ENCODE measurements around the gene AAK1.
"Not testable (repeated sequence)": the region's sequence is repeated elsewhere in the genome, so short reads cannot be mapped to it uniquely, and the experiment has no call there.

The AAK1 gene

DNA sequence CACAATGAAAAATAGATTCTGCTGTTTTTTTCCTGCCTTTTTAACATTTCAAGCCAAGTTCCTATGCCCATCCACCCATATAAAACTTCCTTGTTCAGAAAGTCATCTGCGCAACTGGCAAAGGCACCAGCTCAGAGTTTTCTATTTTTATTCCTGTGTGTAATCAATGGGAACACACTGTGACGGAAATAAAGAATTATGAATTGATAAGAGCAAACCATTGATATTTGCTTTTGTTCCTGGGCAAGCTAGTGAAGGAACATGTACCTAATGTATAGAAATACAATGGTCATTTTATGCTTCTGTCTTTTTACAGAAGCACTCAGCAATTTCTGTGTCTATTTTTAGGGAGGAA is 30.8 kb upstream of the AAK1 start:
- no peak overlapping the region for H3K4me3 ChIP-seq (replicated peaks; ENCODE audit: low read depth, low read length)
- no peak for DNase-seq (ENCODE audit: low read depth)
- TF ChIP-seq, protein P1, sequence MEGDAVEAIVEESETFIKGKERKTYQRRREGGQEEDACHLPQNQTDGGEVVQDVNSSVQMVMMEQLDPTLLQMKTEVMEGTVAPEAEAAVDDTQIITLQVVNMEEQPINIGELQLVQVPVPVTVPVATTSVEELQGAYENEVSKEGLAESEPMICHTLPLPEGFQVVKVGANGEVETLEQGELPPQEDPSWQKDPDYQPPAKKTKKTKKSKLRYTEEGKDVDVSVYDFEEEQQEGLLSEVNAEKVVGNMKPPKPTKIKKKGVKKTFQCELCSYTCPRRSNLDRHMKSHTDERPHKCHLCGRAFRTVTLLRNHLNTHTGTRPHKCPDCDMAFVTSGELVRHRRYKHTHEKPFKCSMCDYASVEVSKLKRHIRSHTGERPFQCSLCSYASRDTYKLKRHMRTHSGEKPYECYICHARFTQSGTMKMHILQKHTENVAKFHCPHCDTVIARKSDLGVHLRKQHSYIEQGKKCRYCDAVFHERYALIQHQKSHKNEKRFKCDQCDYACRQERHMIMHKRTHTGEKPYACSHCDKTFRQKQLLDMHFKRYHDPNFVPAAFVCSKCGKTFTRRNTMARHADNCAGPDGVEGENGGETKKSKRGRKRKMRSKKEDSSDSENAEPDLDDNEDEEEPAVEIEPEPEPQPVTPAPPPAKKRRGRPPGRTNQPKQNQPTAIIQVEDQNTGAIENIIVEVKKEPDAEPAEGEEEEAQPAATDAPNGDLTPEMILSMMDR (IDR thresholded peaks at IDR 0.05; ENCODE audit: low read length, missing control alignments), result no peak

DNA sequence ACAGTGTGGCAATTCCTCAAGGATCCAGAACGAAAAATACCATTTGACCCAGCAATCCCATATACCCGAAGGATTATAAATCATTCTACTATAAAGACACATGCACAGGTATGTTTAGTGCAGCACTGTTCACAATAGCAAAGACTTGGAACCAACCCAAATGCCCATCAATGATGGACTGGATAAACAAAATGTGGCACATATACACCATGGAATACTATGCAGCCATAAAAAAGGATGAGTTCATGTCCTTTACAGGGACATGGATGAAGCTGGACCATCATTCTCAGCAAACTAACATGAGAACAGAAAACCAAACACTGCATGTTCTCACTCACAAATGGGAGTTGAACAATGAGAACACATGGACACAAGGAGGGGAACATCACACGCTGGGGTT is 29.6 kb upstream of the AAK1 start:
- DNase-seq (ENCODE audit: low read depth); H3K4me3 ChIP-seq (replicated peaks; ENCODE audit: low read depth, low read length): not testable (repeated sequence)

DNA sequence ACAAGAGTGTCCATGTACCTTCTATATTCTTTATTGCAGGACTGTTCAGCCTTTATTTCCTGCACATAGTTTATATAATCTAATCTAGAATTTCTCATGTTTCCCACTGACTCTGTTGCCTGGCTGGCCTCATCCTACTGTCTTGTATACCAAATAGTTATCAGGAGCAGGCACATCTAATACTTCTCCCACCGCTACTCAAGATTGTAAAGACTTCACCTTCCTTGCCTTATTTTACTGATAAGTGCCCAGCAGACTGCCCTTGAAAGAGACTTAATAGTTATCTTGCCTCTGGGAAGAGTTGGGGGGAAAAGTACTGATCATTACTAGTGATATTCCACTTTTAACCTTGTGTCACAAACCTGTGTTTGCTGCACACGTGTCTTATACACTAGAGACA is 26.1 kb upstream of the AAK1 start:
- H3K4me3 ChIP-seq (replicated peaks; ENCODE audit: low read depth, low read length), result no peak overlapping the region
- DNase-seq (ENCODE audit: low read depth), result no peak
- TF ChIP-seq, protein P1 (IDR thresholded peaks at IDR 0.05; ENCODE audit: low read length, missing control alignments), result no peak

DNA sequence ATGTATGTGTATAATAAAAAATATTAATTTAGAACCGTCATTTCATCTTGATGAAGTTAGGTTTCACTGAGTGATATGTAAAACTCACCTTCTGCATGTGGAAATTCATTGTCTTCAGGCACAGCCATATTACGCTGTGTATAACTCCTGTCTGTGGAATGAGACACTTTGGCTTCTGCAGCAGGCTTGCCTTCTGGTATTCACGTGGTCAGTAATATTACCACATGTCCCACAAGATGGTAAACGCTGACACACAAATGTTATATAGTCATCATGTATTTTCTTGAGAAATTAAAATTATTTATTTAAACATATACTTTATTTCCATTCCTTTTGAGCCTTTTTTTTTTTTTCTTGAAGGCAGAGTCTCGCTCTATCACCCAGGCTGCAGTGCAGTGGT is 25.1 kb upstream of the AAK1 start:
- no peak overlapping the region for H3K4me3 ChIP-seq (replicated peaks; ENCODE audit: low read depth, low read length)
- TF ChIP-seq, protein P1 (IDR thresholded peaks at IDR 0.05; ENCODE audit: low read length, missing control alignments), result no peak
- DNase-seq (ENCODE audit: low read depth), result no peak

DNA sequence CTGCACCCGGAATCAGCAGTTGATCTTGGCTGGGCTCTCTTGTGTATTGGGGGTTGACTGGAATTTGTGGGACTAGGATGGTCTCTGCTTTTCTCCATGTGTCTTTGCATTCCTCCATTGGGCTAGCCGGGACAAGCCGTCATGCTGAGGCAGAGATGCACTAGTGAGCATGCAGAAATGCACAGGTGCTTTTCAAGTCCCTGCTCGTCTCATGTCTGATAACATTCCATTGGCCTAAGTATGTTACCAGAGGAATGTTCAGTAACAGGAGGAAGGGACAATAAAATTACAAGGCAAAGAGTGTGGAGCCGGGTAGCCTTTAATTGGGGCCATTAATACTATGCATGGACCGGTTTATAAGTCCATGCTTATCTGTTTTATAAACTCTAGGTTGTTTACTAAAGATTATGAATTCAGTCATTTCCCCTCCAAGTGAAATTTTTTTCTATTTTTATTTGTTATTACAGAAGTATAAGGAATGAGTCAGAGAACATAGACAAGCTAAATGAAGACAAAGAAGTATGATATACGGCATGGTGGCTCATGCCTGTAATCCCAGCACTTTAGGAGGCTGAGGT is 24.4 kb upstream of the AAK1 start:
- TF ChIP-seq, protein P1 (IDR thresholded peaks at IDR 0.05; ENCODE audit: low read length, missing control alignments), result no peak
- peak; percentile 39 for DNase-seq (ENCODE audit: low read depth)
- H3K4me3 ChIP-seq (replicated peaks; ENCODE audit: low read depth, low read length), result no peak overlapping the region

DNA sequence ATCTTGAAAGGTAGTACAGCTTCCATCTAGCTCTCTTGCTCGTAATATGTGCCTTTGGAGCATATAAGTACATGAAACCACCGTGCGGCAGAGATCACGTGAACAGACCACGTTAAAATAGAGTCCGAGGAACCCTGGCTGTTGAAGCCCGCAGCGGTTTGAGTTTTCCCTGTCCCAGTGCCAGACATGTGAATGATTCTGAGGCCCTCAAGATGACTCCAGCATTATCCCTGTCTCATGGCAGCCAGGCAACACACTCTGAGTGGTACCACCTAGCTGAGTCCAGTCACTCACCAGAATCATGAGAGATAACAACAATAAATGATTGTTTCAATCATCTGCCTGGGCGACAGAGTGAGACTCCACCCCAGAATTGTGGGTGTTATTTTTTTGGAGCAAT is 21.6 kb upstream of the AAK1 start:
- TF ChIP-seq, protein P1 (IDR thresholded peaks at IDR 0.05; ENCODE audit: low read length, missing control alignments), result no peak
- DNase-seq (ENCODE audit: low read depth), result no peak
- no peak overlapping the region for H3K4me3 ChIP-seq (replicated peaks; ENCODE audit: low read depth, low read length)

DNA sequence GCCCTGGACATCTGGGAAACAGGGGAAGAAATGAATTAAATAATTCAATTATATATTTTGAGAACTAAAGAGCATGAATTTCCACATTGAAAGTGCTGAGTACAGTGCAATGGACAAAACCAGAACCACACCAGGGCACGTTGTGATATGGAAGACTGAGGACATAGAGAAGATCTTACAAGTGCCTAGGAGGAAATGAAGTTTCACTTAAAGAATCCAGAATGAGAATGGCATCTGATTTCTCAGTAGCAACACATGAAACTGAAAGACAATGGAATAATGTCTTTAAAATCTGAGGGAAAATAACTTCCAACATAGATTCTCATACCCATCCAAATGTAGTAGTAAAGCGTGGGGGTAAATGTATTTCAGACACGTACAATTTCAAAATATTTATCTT is 20.3 kb upstream of the AAK1 start:
- no peak overlapping the region for H3K4me3 ChIP-seq (replicated peaks; ENCODE audit: low read depth, low read length)
- DNase-seq (ENCODE audit: low read depth), result no peak
- TF ChIP-seq, protein P1 (IDR thresholded peaks at IDR 0.05; ENCODE audit: low read length, missing control alignments), result no peak

DNA sequence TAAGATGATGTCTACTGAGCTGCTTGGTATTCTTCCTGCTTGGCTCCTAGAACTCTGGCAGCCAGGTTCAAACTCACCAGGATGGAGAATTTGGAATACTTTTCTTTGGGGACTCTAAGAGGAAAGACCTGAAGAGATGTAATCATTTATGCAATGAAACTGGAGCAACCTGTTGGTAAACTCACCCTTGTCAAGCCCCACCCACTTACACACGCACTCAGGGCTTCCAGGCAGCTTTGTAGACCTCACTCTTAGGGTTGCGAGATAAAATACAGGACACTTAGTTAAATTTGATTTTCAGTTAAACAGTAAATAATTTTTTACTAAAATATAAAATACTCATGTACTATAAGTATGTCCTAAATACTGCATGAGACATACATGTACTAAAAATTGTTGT is 19.0 kb upstream of the AAK1 start:
- not testable (repeated sequence) for H3K4me3 ChIP-seq (replicated peaks; ENCODE audit: low read depth, low read length); DNase-seq (ENCODE audit: low read depth)

Measured in fibroblast of pulmonary artery (primary cell).